Stimulated activated CD4-positive, alpha-beta T cell treated with anti-CD3 and anti-CD28 coated beads, Interleukin-2, amount 100 ng/mL, for 4 hours (primary cell): ENCODE measurements around the gene ALG12.

Experiments used
- DNase-seq: peaks from one replicate; pipeline ENCODE4 v3.0.0-alpha.2; 2020; ENCODE audit warnings: low read depth

Gene ALG12

DNA sequence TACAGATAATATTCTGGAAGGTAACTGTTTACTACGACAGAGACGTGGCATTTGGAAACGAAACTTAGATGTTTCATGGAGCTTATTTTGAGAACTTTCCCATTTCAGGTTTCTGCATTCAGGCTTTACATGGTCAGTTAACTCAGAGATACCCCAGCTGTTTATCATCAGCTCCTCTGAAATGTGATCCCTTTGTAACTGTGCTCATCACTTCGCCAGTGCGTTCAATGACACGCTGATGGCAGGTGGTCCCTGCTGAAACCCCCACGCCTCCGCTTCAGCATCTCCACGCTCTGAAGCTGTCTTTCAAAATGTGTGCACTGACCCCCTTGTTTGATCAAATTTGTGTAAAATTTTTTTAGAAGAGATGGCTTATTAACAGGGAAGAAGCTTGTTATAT, 30.5 kb downstream of the ALG12 start:
- DNase-seq, result no peak

DNA sequence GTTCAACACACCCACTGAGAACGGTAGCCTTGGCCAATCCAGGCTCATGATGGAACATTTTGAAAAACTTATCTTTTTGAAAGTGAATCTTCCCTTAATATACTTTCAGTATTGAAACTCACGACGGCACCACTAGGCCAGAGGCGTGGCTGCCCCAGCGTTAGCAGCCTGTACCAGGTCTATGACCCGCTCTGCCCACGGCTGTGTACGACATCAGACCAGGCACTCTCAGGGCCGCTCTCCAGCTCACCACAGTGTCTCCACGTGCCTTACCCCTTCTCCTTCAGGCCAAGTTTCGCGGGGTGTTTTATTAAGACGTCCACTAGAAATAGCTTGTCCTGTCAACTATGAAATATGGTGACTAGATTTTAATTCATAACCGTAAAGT, 31.2 kb downstream of the ALG12 start:
- no peak for DNase-seq

DNA sequence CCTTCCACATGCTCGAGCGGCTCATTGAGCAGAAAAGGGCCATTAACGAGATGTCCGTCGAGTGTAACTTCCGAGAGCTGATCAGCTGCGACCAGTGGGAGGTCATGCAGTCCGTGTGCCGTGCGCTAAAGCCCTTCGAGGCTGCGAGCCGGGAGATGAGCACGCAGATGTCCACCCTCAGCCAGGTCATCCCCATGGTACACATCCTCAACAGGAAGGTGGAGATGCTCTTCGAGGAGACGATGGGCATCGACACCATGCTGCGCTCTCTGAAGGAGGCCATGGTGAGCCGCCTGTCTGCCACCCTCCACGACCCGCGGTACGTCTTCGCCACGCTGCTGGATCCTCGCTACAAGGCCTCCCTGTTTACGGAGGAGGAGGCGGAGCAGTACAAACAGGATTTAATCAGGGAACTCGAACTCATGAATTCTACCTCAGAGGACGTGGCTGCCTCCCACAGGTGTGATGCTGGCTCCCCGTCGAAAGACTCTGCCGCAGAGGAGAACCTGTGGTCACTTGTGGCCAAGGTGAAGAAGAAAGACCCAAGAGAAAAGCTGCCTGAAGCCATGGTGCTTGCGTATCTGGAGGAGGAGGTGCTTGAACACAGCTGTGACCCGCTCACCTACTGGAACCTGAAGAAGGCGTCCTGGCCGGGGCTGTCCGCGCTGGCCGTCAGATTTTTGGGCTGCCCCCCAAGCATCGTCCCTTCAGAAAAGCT, 31.7 kb downstream of the ALG12 start:
- no peak for DNase-seq

GRCh38 chr22:49885881-49886280, 32.4 kb downstream of the ALG12 start:
- DNase-seq, result no peak

DNA sequence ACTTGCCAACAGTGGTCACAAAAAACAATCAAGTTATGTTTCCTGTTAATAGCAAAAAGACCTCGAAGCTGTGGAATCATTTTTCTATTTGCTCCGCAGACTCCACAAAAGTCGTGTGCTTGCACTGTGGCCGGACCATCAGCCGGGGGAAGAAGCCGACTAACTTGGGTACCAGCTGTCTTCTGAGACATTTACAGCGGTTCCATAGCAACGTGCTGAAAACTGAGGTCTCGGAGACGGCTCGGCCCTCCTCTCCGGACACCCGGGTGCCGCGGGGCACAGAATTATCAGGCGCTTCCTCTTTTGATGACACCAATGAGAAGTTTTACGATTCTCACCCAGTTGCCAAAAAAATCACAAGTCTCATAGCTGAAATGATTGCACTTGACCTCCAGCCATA, 33.0 kb downstream of the ALG12 start:
- DNase-seq, result no peak

DNA sequence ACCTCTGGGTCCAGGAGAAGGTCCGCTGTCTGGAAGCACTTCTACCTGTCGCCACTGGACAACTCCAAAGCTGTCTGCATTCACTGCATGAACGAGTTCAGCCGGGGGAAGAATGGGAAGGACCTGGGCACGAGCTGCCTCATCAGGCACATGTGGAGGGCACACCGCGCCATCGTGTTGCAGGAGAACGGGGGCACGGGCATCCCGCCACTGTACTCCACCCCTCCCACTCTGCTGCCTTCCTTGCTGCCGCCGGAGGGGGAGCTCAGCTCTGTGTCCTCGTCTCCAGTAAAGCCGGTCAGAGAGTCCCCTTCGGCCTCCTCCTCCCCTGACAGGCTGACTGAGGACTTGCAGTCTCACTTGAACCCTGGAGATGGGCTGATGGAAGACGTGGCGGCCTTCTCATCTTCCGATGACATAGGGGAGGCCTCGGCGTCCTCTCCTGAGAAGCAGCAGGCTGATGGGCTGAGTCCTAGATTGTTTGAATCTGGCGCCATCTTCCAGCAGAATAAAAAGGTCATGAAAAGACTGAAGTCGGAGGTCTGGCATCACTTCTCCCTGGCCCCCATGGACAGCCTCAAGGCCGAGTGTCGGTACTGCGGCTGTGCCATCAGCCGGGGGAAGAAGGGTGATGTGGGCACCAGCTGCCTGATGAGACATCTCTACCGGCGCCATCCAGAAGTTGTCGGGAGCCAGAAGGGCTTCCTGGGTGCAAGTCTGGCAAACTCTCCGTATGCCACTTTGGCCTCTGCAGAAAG, 33.6 kb downstream of the ALG12 start:
- DNase-seq, result no peak

DNA sequence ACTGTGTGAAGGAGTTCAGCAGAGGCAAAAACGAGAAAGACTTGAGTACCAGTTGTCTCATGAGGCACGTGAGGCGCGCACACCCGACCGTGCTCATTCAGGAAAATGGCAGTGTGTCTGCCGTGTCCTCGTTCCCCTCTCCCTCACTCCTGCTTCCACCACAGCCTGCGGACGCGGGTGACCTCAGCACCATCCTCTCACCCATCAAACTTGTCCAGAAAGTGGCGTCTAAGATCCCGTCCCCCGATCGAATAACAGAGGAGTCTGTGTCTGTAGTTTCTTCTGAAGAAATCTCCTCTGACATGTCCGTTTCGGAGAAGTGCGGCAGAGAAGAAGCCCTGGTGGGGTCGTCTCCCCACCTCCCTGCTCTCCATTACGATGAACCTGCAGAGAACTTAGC, 34.2 kb downstream of the ALG12 start:
- DNase-seq, result no peak

DNA sequence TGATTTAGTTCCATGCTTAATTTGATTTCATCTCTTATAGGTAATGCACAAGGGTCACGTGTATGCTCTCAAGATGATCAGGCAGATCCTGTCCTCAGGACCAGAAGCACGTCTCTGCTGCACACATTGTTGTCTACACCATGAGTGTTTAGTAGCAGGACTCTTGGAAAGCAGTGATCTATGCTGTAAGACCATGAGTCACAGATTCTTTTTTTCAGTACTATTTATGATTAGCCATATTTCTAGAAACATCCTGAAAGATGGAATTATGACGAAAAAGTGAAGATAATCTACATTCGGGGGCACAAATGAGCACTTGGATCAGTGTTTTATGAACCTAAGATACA, 35.0 kb downstream of the ALG12 start:
- no peak for DNase-seq

DNA sequence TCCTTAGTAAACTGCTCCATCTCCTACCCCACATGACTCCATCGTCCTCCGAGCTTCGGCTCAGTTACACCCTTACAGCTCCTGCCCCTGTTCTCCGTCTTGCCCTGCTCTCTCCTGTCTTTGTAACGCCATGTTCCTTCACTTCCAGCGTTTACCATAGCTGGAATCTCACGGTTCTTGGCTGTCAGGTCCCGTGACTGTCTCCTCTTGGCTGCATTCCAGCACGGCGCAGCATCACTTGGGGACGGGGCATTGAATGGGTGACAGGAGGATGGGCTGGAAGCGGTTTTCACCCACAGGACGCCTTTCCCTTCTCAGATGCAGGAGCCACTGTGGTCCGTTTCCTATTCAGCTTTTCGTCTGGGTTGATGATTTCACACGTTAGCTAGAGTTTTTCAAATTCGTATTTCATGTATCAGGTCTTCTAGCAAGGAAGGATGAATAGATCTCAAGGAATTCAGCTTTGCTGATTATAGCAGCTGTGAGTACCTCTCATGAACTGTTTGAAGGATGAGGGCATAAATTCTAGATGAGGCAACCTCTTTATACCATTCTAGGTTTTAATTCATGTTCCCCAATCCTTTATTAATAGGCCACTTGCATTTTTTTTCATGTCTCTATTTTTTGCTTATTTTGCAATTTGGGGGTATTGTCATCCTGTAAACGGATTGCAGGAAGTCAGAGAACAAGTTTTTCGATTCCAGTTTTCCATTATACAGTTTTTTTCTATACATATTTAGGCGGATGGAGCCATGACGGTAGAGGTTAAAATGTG, 35.5 kb downstream of the ALG12 start:
- DNase-seq, result no peak

DNA sequence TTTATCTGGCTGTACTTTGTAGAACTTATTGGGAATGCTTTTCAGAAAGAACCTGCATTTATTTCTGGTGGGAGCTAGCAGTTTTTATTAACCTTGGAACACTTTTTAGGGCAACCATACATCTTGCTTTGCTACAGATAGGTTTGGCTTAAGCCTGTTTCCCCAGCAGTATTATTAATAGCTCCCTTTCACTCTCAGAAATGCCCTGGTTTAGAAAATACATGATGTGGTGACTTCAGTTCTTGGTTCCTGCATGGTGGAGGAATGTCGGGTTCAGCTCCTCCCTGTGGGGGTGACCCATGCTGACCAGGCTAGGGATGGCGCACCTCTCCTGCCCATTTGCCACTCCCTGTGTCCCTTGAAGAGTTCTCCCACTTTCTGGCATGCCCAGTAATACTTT, 36.4 kb downstream of the ALG12 start:
- DNase-seq, result no peak

GRCh38 chr22:49880281-49880680, 38.0 kb downstream of the ALG12 start:
- DNase-seq, result no peak

GRCh38 chr22:49879871-49880270, 38.4 kb downstream of the ALG12 start:
- no peak for DNase-seq

GRCh38 chr22:49878206-49878605, 40.0 kb downstream of the ALG12 start:
- no peak for DNase-seq

DNA sequence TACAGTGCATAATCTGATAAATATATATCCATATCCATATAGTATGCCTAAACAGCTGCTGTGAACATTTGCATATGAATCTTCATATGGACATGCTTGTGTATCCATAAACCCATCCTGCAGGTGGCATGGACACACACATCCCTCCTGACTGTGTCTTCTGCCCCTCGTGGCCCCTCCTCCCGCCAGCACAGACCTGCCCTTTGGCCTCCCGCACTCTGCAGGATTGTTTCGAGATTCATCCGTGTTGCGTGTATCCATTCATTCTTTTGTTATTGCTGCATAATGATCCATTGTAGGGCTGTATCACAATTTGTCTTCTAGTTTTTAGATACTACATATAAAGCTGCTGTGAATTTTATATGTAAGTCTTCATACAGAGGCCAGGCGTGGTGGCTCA, 40.6 kb downstream of the ALG12 start:
- DNase-seq, result no peak

GRCh38 chr22:49873228-49873940, 44.9 kb downstream of the ALG12 start:
- no peak for DNase-seq

DNA sequence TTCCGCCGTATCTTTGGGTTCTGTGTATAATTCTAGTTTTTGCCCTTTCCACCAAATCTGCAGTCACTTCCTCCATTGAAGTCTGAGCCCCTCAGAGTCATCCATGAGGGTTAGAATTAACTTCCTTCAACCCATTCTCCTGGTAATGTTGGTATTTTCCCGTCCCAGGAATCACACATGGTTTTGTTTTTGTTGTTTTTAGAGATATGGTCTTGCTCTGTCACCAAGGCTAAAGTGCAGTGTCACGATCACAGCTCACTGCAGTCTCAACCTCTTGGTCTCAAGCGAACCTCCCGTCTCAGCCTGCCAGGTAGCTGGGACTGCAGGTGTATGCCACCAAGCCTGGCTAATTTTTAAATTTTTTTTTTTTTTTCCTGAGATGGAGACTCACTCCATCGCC, 45.9 kb downstream of the ALG12 start:
- no peak for DNase-seq

DNA sequence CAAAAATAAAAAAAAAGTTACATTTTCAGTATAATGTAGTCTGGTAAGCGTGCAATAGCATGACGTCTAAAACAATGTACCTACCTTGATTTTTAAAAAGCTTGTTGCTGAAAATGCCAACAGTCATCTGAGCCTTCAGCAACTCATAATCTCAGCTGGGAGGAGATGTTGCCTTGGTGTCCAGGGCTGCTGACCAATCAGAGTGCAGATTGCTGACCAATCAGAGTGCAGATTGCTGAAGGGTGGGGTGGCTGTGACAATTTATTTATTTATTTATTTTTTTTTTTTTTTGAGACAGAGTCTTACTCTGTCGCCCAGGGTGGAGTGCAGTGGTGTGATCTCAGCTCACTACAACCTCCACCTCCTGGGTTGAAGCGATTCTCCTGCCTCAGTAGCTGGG, 46.8 kb downstream of the ALG12 start:
- no peak for DNase-seq

DNA sequence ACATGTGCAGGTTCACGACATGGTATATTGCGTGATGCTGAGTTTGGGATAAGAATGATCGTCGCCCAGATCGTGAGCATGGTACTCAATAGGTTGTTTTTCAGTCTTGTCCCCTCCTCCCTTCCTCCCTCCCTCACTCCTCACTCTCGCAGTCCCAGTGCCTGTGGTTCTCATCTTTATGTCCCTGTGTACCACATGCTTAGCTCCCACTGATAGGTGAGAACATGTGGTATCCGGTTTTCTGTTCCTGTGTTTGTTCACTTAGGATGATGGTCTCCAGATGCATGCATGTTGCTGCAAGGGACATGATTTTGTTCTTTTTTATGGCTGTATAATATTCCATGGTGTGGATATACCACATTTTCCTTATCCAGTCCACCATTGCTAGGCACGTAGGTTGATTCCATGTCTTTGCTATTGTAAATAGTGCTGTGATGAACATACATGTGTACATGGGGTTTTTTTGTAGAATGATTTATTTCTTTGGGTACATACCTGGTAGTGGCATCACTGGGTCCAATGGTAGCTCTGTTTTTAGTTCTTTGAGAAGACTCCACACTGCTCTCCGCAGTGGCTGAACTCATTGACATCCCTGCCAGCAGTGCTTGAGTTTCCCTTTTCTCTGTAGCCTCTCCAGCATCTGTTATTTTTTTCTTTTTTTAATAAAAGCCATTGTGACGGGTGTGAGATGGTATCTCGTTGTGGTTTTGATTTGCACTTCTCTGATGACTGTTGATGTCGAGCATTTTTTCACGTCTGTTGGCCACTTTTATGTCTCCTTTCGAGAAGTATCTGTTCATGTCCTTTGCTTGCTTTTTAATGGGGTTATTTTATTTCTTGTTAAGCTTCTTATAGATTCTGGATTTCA, 48.2 kb downstream of the ALG12 start:
- no peak for DNase-seq

DNA sequence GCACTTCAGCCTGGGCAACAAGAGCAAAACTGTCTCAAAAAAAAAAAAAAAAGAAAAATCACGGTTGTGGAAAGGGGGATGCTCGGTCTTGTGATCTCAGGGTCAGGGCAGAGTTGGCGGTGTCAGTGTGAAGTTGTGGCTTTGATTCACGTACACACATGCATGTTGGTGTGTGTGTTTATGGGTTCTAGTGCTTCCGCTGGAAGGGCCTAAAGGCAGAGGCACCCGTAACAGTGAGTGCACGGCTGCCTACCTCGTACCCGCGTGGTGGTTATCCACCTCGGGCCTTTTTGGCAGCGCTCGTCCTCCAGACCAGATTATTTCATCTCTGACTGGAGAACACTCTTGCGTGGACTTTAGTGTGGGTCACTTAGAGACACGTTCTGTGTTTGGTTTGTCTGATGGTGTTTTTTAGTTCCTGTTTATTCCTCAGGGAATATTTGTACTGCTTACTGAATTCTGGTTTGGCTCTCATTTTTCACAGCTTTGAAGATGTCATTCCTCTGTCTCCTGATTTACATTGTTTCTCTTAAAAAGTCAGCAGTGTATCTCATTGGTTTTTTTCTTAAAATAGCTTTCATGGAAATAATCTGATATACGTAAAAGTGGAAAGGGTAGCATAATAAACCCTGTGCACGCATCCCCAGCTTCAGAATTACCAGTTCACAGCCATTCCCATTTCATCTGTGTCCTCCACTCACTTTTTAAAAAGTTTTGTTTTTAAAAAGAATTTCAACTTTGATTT, 49.0 kb downstream of the ALG12 start:
- no peak for DNase-seq

GRCh38 chr22:49867303-49868265, 50.7 kb downstream of the ALG12 start:
- DNase-seq, result no peak
